Measurements from ENCODE around the gene RAD9A.

Gene RAD9A

GRCh38 chr11:67391304-67392182 is at the start of gene RAD9A:
TSS of gene RAD9A (plus strand) at chr11:67391986. CDS start at chr11:67392045, 59 bp downstream.
- Histone ChIP-seq H3K9me3 (ENCODE audit: control insufficient read depth in 5 of 5, low read length in 5 of 5) (no peaks in the 10 kb centered on the region), H3K4me1 (ENCODE audit: control insufficient read depth in 5 of 5, insufficient read depth in 5 of 5, low read length in 5 of 5) (peaks cover 1 to 28% (median 25%) of the 10 kb centered on the region in 5 donors), H3K36me3 (ENCODE audit: control insufficient read depth in 5 of 5, insufficient read depth in 5 of 5, low read length in 5 of 5) (peaks cover 0 to 22% (median 7%) of the 10 kb centered on the region in 5 donors), H3K9ac (ENCODE audit: low read length in 5 of 5) (peak within 1 kb of the TSS; percentile 85 to 92 (median 87)), H3K27ac (ENCODE audit: low read depth, low read length) (peak within 1 kb of the TSS; percentile 86), H3K27me3 (ENCODE audit: control insufficient read depth in 5 of 5, insufficient read depth in 4 of 5, low read length in 5 of 5) (no peaks in the 10 kb centered on the region), H3K4me3 (ENCODE audit: low read depth in 1 of 5, low read length in 5 of 5) (peak within 1 kb of the TSS; percentile 85 to 93 (median 88))

- Histone ChIP-seq H3K27me3 (ENCODE audit: control insufficient read depth in 5 of 5, insufficient read depth in 4 of 5, low read length in 5 of 5) (no peaks in the 10 kb centered on the region), H3K27ac (ENCODE audit: low read depth, low read length) (no peak overlapping the region), H3K9me3 (ENCODE audit: control insufficient read depth in 5 of 5, low read length in 5 of 5) (no peaks in the 10 kb centered on the region), H3K4me3 (ENCODE audit: low read depth in 1 of 5, low read length in 5 of 5) (no peak overlapping the region), H3K4me1 (ENCODE audit: control insufficient read depth in 5 of 5, insufficient read depth in 5 of 5, low read length in 5 of 5) (peaks cover 0 to 10% (median 3%) of the 10 kb centered on the region in 5 donors), H3K36me3 (ENCODE audit: control insufficient read depth in 5 of 5, insufficient read depth in 5 of 5, low read length in 5 of 5) (no peaks in the 10 kb centered on the region), H3K9ac (ENCODE audit: low read length in 5 of 5) (no peak overlapping the region)
These were observed 47.5 kb upstream of the RAD9A start for GRCh38 chr11:67344264-67344663.

GRCh38 chr11:67345247-67345919 is 46.4 kb upstream of the RAD9A start:
- H3K4me3 ChIP-seq (ENCODE audit: low read depth in 1 of 5, low read length in 5 of 5): no peak overlapping the region
- H3K27me3 ChIP-seq (ENCODE audit: control insufficient read depth in 5 of 5, insufficient read depth in 4 of 5, low read length in 5 of 5): no peaks in the 10 kb centered on the region
- H3K27ac ChIP-seq (ENCODE audit: low read depth, low read length): no peak overlapping the region
- no peaks in the 10 kb centered on the region for H3K36me3 ChIP-seq (ENCODE audit: control insufficient read depth in 5 of 5, insufficient read depth in 5 of 5, low read length in 5 of 5)
- no peaks in the 10 kb centered on the region for H3K9me3 ChIP-seq (ENCODE audit: control insufficient read depth in 5 of 5, low read length in 5 of 5)
- H3K4me1 ChIP-seq (ENCODE audit: control insufficient read depth in 5 of 5, insufficient read depth in 5 of 5, low read length in 5 of 5): peaks cover 0 to 19% (median 9%) of the 10 kb centered on the region in 5 donors
- no peak overlapping the region for H3K9ac ChIP-seq (ENCODE audit: low read length in 5 of 5)

GRCh38 chr11:67345920-67346819 is 45.6 kb upstream of the RAD9A start:
- Histone ChIP-seq H3K27me3 (ENCODE audit: control insufficient read depth in 5 of 5, insufficient read depth in 4 of 5, low read length in 5 of 5) (no peaks in the 10 kb centered on the region), H3K36me3 (ENCODE audit: control insufficient read depth in 5 of 5, insufficient read depth in 5 of 5, low read length in 5 of 5) (no peaks in the 10 kb centered on the region), H3K27ac (ENCODE audit: low read depth, low read length) (no peak overlapping the region), H3K4me1 (ENCODE audit: control insufficient read depth in 5 of 5, insufficient read depth in 5 of 5, low read length in 5 of 5) (peaks cover 0 to 21% (median 12%) of the 10 kb centered on the region in 5 donors), H3K4me3 (ENCODE audit: low read depth in 1 of 5, low read length in 5 of 5) (no peak overlapping the region), H3K9me3 (ENCODE audit: control insufficient read depth in 5 of 5, low read length in 5 of 5) (no peaks in the 10 kb centered on the region), H3K9ac (ENCODE audit: low read length in 5 of 5) (no peak overlapping the region)

- no peaks in the 10 kb centered on the region for H3K9me3 ChIP-seq (ENCODE audit: control insufficient read depth in 5 of 5, low read length in 5 of 5)
- H3K4me1 ChIP-seq (ENCODE audit: control insufficient read depth in 5 of 5, insufficient read depth in 5 of 5, low read length in 5 of 5): peaks cover 2 to 36% (median 30%) of the 10 kb centered on the region in 5 donors
- peaks cover 0 to 2% (median 0%) of the 10 kb centered on the region in 5 donors for H3K36me3 ChIP-seq (ENCODE audit: control insufficient read depth in 5 of 5, insufficient read depth in 5 of 5, low read length in 5 of 5)
- H3K27ac ChIP-seq (ENCODE audit: low read depth, low read length): no peak overlapping the region
- H3K4me3 ChIP-seq (ENCODE audit: low read depth in 1 of 5, low read length in 5 of 5): no peak overlapping the region
- H3K9ac ChIP-seq (ENCODE audit: low read length in 5 of 5): no peak overlapping the region
- no peaks in the 10 kb centered on the region for H3K27me3 ChIP-seq (ENCODE audit: control insufficient read depth in 5 of 5, insufficient read depth in 4 of 5, low read length in 5 of 5)
These were observed 43.6 kb upstream of the RAD9A start for GRCh38 chr11:67347964-67348749.

GRCh38 chr11:67349036-67349435 is 42.8 kb upstream of the RAD9A start:
- Histone ChIP-seq H3K9me3 (ENCODE audit: control insufficient read depth in 5 of 5, low read length in 5 of 5) (no peaks in the 10 kb centered on the region), H3K27me3 (ENCODE audit: control insufficient read depth in 5 of 5, insufficient read depth in 4 of 5, low read length in 5 of 5) (no peaks in the 10 kb centered on the region), H3K9ac (ENCODE audit: low read length in 5 of 5) (no peak overlapping the region), H3K36me3 (ENCODE audit: control insufficient read depth in 5 of 5, insufficient read depth in 5 of 5, low read length in 5 of 5) (peaks cover 0 to 2% (median 0%) of the 10 kb centered on the region in 5 donors), H3K27ac (ENCODE audit: low read depth, low read length) (no peak overlapping the region), H3K4me3 (ENCODE audit: low read depth in 1 of 5, low read length in 5 of 5) (no peak overlapping the region), H3K4me1 (ENCODE audit: control insufficient read depth in 5 of 5, insufficient read depth in 5 of 5, low read length in 5 of 5) (peaks cover 2 to 41% (median 35%) of the 10 kb centered on the region in 5 donors)

- peaks cover 0 to 2% (median 0%) of the 10 kb centered on the region in 5 donors for H3K36me3 ChIP-seq (ENCODE audit: control insufficient read depth in 5 of 5, insufficient read depth in 5 of 5, low read length in 5 of 5)
- no peak overlapping the region for H3K27ac ChIP-seq (ENCODE audit: low read depth, low read length)
- no peaks in the 10 kb centered on the region for H3K9me3 ChIP-seq (ENCODE audit: control insufficient read depth in 5 of 5, low read length in 5 of 5)
- H3K27me3 ChIP-seq (ENCODE audit: control insufficient read depth in 5 of 5, insufficient read depth in 4 of 5, low read length in 5 of 5): no peaks in the 10 kb centered on the region
- no peak overlapping the region for H3K4me3 ChIP-seq (ENCODE audit: low read depth in 1 of 5, low read length in 5 of 5)
- no peak overlapping the region for H3K9ac ChIP-seq (ENCODE audit: low read length in 5 of 5)
- H3K4me1 ChIP-seq (ENCODE audit: control insufficient read depth in 5 of 5, insufficient read depth in 5 of 5, low read length in 5 of 5): peaks cover 4 to 45% (median 39%) of the 10 kb centered on the region in 5 donors
These were observed 42.3 kb upstream of the RAD9A start for GRCh38 chr11:67349457-67349856.

GRCh38 chr11:67349928-67350465 is 41.8 kb upstream of the RAD9A start:
- H3K27me3 ChIP-seq (ENCODE audit: control insufficient read depth in 5 of 5, insufficient read depth in 4 of 5, low read length in 5 of 5): no peaks in the 10 kb centered on the region
- no peak overlapping the region for H3K4me3 ChIP-seq (ENCODE audit: low read depth in 1 of 5, low read length in 5 of 5)
- no peak overlapping the region for H3K9ac ChIP-seq (ENCODE audit: low read length in 5 of 5)
- H3K36me3 ChIP-seq (ENCODE audit: control insufficient read depth in 5 of 5, insufficient read depth in 5 of 5, low read length in 5 of 5): peaks cover 0 to 2% (median 0%) of the 10 kb centered on the region in 5 donors
- no peak overlapping the region for H3K27ac ChIP-seq (ENCODE audit: low read depth, low read length)
- no peaks in the 10 kb centered on the region for H3K9me3 ChIP-seq (ENCODE audit: control insufficient read depth in 5 of 5, low read length in 5 of 5)
- peaks cover 9 to 50% (median 45%) of the 10 kb centered on the region in 5 donors for H3K4me1 ChIP-seq (ENCODE audit: control insufficient read depth in 5 of 5, insufficient read depth in 5 of 5, low read length in 5 of 5)

All from subcutaneous abdominal adipose tissue (tissue), 5 donors.